Measurements from ENCODE around the gene C22orf39. TPM values are rescaled to one million over a fixed set of nuclear protein-coding genes. Genes with fewer than 3 reads are reported as not detected.
A peak's percentile ranks its signal among the peaks of the same experiment; 100 is the strongest.
"Not testable (repeated sequence)": the region's sequence is repeated elsewhere in the genome, so short reads cannot be mapped to it uniquely, and the experiment has no call there.

The C22orf39 gene
- polyA plus RNA-seq, 5 donors: 37.2 to 43.0 (median 41.4) TPM

DNA sequence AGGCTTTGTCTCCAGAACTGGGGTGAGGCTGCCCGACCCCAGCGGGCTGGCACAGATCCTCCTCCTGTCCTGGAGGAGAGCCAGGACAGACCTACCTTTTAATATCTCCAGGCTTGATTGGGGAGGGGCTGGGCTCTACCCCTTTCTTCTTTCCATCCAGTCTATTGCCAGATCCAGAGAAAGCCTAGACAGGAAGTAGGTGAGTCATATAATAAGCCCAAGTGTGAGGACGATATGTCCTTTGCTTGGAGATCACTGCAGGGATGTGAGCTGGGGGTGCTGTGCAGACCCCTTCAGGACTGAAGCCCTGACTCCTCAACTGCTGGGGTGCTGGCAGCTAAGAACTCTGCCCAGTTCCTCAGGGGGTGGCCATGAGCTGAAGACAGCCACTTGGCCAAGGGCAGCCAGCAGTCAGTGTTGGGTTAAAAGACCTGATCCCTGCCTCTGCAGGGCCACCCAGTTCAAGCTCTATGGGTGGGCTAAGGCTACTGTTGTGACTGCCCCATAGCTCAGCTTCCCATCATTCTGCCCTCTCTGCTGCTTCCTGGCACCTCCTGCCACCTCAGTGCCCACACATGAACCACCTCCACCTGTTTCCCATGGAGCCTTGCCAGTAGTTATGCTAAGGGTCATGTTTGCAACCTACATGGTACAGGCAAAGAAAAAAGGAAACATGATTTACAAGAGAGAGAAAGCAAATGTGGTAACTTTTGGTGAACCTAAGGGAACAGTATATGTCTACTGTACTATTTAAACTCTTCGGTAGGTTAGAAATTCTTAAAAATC lies 8.3 kb upstream of the C22orf39 start:
- no peak for DNase-seq

GRCh38 chr22:19455033-19455432 lies 7.5 kb upstream of the C22orf39 start:
- DNase-seq: no peak

GRCh38 chr22:19454156-19454555 lies 6.6 kb upstream of the C22orf39 start:
- no peak for DNase-seq

- DNase-seq: no peak
Measured at GRCh38 chr22:19453718-19454117, 6.2 kb upstream of the C22orf39 start.

DNA sequence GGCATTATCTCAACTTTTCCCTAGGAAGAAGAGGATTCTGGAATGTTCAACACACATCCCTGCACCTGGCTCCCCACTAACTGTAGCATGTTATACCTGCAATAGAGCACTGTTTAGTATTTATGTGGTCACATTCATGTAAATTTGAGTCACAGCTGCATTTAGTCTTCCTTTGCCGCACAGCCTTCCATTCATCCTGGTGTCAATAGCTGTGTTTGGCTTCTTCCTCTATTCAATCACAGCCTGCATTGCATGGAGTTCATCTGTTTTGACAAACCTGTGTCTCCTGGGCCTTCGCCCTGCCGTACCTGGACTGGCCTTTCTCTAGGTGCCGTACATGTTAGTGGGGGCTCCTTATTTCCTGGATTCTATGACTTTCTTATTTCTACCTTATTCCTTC lies 4.1 kb upstream of the C22orf39 start:
- DNase-seq: no peak

GRCh38 chr22:19450363-19451175 lies 3.1 kb upstream of the C22orf39 start:
- DNase-seq: no peak

GRCh38 chr22:19449422-19449767 lies 1.9 kb upstream of the C22orf39 start:
- DNase-seq: no peak

DNA sequence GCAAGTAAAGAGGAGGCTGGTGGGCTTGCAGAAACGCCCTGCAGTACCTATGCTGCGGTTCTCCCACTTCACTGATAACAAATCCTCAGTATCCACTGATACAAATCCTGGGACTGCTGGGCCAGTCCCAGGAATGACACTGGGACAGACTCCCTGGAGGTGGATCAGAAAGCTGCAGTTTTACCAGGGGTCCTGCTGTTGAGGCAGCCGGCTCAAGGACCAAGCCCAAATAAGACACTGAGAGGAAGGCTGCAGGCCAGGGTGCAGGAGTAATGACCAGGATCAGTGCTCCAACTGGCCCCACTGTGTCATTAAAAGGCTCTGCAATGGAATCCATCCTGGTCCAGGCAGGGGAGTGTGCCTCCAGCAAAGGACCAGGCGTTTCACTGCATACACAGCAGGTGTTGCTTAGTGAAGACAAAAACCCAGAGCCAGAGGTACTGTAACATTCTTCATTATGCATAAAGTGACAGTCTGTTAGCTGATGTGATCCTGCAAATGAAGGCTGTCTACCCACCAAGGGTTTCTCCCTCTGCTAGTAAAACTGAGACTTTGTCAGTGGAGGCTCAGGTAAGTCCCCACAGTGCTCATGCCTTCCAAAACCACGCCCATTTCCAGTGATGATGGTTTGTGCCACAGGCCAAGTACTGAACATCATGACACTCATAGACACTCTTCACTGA lies 1.4 kb upstream of the C22orf39 start:
- no peak for DNase-seq

- peak in 1 of 2 donors; percentile 32 for DNase-seq
Measured at GRCh38 chr22:19448076-19448607, 631 bp upstream of the C22orf39 start.

DNA sequence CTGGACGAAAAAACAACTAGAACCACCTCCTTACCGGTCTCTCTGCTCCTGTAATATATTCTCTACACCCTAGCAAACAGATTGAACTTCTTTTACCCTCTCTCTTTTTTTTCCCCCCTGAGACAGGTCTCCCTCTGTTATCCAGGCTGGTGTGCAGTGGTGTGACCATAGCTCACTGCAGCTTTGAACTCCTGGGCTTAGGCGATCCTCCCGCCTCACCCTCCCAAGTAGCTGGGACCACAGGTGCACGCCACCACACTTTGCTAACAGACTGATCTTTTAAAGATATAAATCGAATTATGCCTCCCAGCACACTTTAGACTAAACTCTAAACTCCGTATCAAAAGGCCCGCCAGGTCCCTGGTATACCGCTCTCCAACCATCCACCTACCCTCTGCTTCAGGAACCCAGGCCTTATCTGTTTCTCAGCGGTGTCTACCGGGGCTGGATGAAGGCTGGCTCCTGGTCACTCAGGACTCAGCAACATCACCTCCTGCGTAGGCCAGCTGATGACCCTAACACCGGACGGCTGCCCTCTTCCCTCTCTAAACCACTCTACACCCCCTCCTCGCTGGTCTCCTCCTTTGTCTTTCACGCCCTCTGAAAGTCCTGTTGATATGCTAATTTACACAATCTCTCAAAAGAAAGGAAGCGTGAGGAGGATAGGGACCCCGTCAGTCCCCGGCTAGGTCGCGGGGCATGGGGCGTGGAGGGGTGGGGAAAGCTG lies 745 bp downstream of the C22orf39 start:
- DNase-seq: no peak

GRCh38 chr22:19445279-19445982 lies 2.1 kb downstream of the C22orf39 start:
- not testable (repeated sequence) for DNase-seq

DNA sequence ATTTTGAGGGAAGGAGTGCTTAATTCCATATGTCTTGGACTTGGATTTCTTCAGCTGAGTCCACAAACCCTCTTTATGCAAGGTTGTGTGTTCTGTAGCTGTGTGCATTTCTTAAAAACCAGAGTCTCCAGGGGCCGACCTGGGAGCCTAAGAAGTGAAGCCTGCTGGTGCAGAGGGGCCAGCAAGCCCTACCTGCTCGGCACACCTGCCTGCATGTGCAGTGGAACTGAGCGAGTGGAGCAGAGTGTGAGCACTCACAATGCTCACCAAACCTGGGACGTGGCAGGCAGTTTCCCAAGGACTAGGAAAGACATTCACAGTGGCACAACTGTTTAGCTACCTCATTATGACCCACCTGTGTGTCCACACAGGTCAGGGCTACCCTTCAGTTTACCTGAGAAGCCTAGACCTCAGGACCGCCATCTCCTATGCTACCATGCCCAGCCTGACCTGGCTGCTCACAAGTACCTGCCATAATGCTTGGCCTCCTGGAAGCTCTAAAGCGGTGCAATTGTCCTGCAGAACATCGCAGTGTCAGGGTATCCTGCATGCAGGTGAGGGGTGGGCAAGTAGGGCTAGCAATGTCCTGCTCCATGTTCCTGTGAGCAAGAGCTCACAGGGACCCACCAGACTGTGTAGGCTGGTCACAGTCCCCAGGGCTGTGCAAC lies 3.8 kb downstream of the C22orf39 start:
- no peak for DNase-seq

GRCh38 chr22:19442166-19442565 lies 5.3 kb downstream of the C22orf39 start:
- DNase-seq: no peak

- no peak for DNase-seq
Measured at GRCh38 chr22:19440411-19441195, 6.9 kb downstream of the C22orf39 start.

- DNase-seq: no peak
Measured at GRCh38 chr22:19438298-19438697, 9.2 kb downstream of the C22orf39 start.

- DNase-seq: not testable (repeated sequence)
Measured at GRCh38 chr22:19436444-19437161, 10.9 kb downstream of the C22orf39 start.

DNA sequence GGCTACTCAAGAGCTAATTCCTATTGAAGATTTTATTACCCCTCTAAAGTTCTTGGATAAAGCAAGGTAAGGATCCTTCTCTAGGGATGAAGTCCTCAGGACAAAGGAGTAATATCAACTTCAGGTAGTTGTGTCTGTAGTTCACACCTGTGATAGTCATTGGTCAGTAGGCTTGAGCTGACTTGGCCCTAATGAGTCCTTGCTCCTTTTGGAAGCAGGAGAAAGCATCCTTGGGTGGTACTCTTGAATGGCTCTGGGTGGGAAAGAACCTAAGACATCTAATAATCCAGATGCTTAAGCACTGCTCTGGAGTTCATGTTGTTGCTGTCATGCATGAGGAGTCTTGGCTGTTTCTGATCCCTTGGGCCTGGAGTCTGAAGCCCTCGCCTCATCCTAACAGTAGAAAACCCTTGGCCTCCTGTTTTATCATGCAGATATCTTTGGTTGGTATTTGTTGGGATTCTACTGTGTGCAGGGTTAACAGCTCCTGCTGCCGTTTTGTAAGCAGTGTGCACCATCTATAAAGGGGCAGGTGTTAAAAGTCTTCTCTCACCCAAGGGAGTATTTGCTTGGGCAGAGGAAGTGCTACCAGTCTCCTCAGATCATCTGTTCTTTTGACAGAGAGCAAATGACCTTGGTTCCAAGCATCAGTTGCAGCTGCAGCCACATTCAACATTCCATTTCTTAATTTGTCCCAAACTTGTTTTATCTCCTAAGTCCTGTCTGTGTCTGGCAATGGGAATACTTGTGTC lies 12.5 kb downstream of the C22orf39 start:
- DNase-seq: no peak

- DNase-seq: no peak
Measured at GRCh38 chr22:19434401-19434800, 13.1 kb downstream of the C22orf39 start.

Measured in right lung (tissue), 5 donors.